ENCODE results near the gene GPC5.

Gene GPC5

GRCh38 chr13:92097337-92097903 is 699.0 kb downstream of the GPC5 start:
- DNase-seq: no peak

DNA sequence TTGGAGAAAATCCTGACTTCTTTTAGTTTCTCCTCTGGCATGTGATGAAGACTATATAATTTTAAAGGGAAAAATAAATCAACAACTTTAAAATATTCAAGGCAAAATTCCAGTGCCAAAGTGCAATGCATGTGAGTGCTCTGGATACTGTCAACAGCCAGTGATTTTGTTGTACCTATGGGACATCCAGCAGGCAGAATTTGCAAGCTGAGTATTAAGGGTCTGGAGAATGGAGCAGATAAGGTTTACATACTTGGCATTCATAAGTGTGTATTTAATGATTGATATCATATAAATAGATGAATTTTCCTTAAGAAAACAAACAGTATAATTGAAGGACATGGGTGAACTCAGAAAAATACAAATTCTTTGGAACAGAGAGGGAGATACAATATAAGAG is 703.4 kb downstream of the GPC5 start:
- no peak for DNase-seq

DNA sequence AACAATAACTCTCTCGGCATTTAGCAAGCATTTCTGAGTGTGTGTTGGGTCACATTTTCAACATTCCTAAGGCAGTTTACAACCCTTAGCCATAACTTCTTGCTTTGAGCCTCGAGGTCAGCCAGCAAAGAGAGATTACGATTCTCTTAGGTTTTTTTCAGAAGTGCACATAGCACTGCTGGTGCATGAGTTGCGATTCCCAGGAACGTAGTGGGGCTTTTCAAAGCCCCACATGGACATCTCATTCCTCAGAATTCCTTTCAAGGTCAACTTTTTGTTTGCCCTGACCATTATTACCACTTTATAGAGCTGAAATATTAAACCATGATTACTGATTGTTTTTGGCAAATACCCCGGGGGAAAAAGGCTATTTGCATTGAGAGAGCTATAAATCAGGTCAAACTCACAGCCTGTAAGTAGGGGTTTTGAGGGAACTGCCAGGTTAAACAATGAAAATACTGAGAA is 705.3 kb downstream of the GPC5 start:
- DNase-seq: no peak

DNA sequence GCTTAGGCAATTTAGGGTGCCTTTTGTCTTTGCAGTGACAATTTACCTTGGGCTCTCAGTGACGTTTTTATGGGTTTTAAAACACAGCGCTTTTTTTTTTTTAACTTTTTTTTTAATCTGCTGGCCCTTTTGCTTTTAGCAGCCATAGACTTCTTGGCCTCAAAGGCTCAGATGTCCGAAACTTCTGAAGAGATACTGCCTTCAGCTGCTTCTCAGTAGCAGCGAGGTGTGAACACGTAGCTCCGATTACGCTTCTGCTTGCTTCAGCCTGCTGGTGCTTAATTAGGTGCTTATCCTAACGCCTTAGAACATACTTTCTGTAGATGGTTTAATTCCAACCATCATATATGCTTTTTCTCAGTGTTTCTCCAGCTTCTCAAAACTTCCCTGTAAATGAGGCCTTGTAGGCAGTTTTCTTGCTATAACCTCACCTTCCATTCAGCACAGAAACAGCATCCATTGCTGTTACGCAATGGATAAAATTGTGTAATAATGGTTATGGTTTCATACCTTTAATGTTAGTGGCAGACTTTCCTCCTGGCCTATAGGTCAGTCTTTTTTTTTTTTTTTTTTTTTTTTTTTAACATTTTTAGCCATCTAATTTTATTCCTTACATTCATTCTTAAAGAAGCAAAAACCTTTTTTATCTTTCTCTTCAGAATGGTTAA is 723.9 kb downstream of the GPC5 start:
- no peak for DNase-seq

DNA sequence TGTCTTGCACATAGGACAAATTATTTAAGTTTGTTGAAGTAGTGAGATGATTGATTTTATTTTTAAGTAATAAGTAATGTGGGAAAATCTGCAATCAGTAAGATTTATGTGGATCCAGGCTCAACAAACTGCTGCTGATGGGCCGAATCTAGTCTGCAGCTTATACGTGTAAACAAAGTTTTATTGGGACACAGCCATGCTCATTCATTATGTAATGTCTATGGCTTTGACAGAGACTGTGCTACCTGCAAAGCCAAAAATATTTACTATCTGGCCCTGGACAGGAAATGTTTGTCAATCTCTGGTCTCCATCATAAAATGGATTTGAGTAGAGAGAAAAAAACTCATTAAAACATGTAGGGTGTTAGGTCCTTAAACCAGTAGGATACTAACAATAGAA is 728.0 kb downstream of the GPC5 start:
- DNase-seq: no peak

- no peak for DNase-seq
These were observed 737.1 kb downstream of the GPC5 start for GRCh38 chr13:92135509-92135908.

GRCh38 chr13:92136449-92137155 is 738.2 kb downstream of the GPC5 start:
- DNase-seq: no peak

DNA sequence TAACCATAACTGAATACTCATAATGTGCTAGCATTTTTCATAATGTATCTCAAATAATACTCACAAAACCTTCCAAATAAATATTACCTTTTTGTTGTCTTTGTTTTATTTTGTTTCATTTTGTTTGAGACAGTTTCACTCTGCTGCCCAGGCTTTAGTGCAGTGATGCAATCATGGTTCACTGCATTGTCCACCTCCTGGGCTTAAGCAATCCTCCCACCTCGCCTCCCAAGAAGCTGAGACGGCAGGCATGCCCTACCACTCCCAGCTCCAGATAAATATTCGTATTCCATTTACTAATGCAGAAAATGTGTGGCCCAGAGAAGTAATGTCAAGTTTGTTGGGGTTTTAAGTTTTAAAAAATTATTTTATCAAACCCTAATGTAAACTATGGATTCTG is 739.1 kb downstream of the GPC5 start:
- no peak for DNase-seq

GRCh38 chr13:92143766-92144165 is 745.3 kb downstream of the GPC5 start:
- no peak for DNase-seq

DNA sequence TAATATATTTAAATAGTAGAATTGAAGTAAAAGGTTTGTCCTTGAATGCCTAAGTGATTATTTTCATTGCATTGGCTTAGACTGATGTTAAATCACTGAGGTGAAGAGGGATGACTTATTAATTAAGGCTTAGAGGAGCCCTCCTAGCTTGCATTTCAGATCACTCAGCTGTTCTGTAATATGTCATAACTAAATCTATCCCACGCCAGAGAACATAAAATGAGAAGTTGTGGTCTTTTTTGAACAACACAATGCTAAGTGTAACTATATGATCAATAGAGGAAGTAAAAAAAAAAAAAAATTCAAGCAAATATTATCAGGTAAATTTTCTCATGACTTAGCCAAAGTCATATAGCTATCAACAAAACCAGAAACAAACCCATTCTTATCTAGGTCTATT is 752.2 kb downstream of the GPC5 start:
- no peak for DNase-seq

- DNase-seq: no peak
These were observed 759.9 kb downstream of the GPC5 start for GRCh38 chr13:92158346-92158745.

GRCh38 chr13:92164822-92165221 is 766.4 kb downstream of the GPC5 start:
- DNase-seq: no peak

DNA sequence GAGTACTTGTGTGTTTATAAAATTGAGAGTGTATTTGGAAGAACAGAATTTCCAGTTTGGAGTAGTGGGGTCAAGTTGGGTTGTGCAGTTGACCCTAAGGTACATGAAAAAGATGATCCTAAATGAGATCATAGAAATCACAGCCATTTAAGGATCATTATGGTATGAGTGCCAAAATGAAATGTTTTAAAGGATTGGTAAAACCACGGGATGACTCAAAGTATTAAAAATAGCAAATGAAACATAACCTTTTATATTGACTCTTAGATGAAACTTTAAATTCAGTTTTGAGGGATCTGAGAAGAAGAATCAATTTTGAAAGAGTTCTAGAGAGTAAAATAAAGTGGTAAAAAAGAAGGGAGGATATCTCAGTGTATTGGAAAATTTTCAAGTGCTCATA is 773.8 kb downstream of the GPC5 start:
- no peak for DNase-seq

GRCh38 chr13:92173254-92173653 is 774.8 kb downstream of the GPC5 start:
- DNase-seq: no peak

GRCh38 chr13:92175330-92175729 is 776.9 kb downstream of the GPC5 start:
- DNase-seq: peak; percentile 10

DNA sequence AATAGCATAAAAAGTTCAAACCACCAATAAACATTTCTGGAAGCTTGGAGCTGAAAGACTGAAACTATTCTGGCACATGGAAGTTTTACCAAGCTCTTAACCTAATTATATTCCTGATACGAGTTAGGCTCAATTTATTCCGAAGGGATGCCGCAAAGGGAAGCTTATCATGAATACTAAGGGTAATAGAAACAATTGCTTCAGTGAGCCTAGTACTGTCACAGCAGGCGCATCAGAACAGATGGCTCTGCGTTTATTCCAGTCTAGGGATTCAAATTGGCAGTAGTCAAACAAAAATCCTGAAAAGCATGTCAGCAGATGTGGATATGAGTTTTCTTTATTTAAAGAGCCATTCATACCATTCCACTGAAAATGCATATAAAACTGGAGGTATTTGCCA is 779.5 kb downstream of the GPC5 start:
- no peak for DNase-seq

- no peak for DNase-seq
These were observed 780.8 kb downstream of the GPC5 start for GRCh38 chr13:92179223-92179622.

- peak; percentile 1 for DNase-seq
These were observed 789.1 kb downstream of the GPC5 start for GRCh38 chr13:92187378-92187989.

- no peak for DNase-seq
These were observed 790.2 kb downstream of the GPC5 start for GRCh38 chr13:92188574-92188973.

DNA sequence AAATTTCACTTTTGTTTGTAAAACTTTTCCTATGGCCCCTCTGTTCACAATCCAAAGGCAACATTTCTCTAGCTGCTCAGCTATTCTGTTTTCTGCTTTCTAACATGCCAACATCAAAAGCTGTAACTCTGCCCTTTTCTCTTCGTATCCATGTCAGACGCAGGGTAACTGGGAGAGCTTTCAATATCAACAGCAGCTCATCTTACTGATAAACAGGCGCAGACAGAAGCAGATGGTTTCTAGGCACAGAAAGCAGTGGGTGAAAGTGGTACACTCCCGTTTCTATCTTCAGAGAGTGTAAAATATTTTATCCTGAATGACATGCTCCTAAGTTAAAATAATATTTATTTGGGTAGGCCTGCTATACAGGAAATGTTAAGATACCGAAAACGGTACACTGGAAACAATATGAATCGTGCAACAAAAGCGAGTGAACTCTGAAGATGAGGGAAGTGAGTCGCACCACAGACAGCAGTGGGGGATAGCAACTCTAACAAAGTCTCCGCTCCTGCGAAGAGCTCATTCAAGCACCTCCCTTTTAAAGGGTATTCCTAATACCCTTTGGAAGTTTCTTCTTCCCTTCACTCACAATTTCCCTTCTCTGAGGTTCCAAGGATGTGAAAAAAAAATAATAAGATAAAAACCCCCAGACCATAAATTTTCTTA is 798.3 kb downstream of the GPC5 start:
- DNase-seq: no peak

DNA sequence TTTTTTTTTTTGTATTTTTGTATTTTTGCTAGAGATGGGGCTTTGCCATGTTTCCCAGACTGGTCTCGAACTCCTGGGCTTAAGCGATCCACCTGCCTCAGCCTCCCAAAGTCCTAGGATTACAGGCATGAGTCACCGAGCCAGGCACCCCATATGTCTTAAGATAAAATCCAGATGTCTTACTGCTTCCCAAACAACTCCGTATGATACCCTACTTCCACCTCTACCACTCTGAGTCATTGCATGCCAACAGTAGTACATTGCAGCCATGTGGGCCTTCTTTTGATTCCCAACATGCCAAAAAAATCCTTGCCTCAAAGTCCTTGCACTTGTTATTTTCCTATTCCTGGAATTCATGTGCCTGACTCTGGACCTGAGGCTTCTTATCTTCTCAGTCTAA is 799.2 kb downstream of the GPC5 start:
- no peak for DNase-seq

DNA sequence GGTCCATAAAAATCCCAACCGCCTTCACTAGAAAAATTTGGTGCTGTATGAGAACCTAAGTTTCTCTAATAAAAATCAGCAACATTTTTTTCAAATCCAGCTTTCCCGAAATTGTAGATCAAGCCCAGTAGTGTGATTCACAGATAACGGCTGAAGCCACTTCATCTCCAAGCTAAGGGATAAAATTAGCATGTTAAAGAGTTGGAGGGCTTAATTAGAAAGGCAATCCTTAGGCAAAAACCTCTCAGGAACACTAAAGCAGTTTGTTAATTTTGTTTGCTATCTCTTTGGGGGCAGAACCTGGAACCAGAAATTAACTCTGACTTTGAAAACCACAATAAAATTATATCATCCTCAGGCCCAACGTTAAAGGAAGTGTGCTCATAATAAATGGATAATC is 820.2 kb downstream of the GPC5 start:
- DNase-seq: no peak

- no peak for DNase-seq
These were observed 823.5 kb downstream of the GPC5 start for GRCh38 chr13:92221916-92222315.

Measured in HCEC 1CT (cell line).